DOHH2 (cell line): ENCODE results near the gene FBN2.

ENCODE experiments used
- H3F3A ChIP-seq: fragments of 200-600 bp; sonication (generic), shearing (Covaris generic); 2 replicates; pipeline ENCODE4 v1.6.0; 2016; ENCODE audit warnings: antibody characterized with exemption, mild to moderate bottlenecking; ENCODE audit not compliant: control insufficient read depth, insufficient read depth
- H3K27ac ChIP-seq: fragments of 200-600 bp; sonication (generic); 2 replicates; pipeline ENCODE4 v1.5.1; 2014; ENCODE audit warnings: low read depth, mild to moderate bottlenecking, low read length, moderate library complexity
- H3K27me3 ChIP-seq: fragments of 200-600 bp; sonication (generic); 2 replicates; pipeline ENCODE4 v1.6.1; 2014; ENCODE audit warnings: mild to moderate bottlenecking, low read length, mixed read lengths; ENCODE audit not compliant: control insufficient read depth
- H3K36me3 ChIP-seq: fragments of 200-600 bp; sonication (generic); 2 replicates; pipeline ENCODE4 v1.6.1; 2014; ENCODE audit warnings: mild to moderate bottlenecking, low read length, moderate library complexity, mixed read lengths; ENCODE audit not compliant: control insufficient read depth
- H3K4me1 ChIP-seq: fragments of 200-600 bp; sonication (generic); 2 replicates; pipeline ENCODE4 v1.6.1; 2014; ENCODE audit warnings: mild to moderate bottlenecking, low read length, mixed read lengths; ENCODE audit not compliant: control insufficient read depth
- H3K4me2 ChIP-seq: fragments of 200-600 bp; sonication (generic); 2 replicates; pipeline ENCODE4 v1.6.0; 2014; ENCODE audit warnings: mild to moderate bottlenecking, low read length, moderate library complexity
- H3K4me3 ChIP-seq: fragments of 200-600 bp; sonication (generic); 2 replicates; pipeline ENCODE4 v1.5.1; 2014; ENCODE audit warnings: mild to moderate bottlenecking, low read length, mixed read lengths
- H3K79me2 ChIP-seq: fragments of 200-600 bp; sonication (generic); 2 replicates; pipeline ENCODE4 v1.6.1; 2014; ENCODE audit warnings: mild to moderate bottlenecking, low read length, mixed read lengths; ENCODE audit not compliant: control insufficient read depth
- H3K9me2 ChIP-seq: fragments of 200-600 bp; sonication (generic); replicated peaks from 2 replicates; pipeline ENCODE4 v1.6.1; 2014; ENCODE audit warnings: mild to moderate bottlenecking, low read length, mixed read lengths; ENCODE audit not compliant: control insufficient read depth
- H3K9me3 ChIP-seq: fragments of 200-600 bp; sonication (generic); 2 replicates; pipeline ENCODE4 v1.6.1; 2014; ENCODE audit warnings: antibody characterized with exemption, low read length, mixed read lengths; ENCODE audit not compliant: control insufficient read depth, insufficient read depth
- H4K20me1 ChIP-seq: fragments of 200-600 bp; sonication (generic); 2 replicates; pipeline ENCODE4 v1.6.0; 2014; ENCODE audit warnings: low read depth, mild to moderate bottlenecking, antibody characterized with exemption, low read length, moderate library complexity; ENCODE audit not compliant: control insufficient read depth, insufficient read depth
- EZH2phosphoT487 ChIP-seq: fragments of 200-600 bp; sonication (generic); IDR thresholded peaks from 2 replicates; pipeline ENCODE4 v1.6.1; 2017; ENCODE audit warnings: borderline replicate concordance, mild to moderate bottlenecking, antibody characterized with exemption, low read length, moderate library complexity, mixed read lengths
- TF ChIP-seq, protein P1 (sequence below): fragments of 200-600 bp; sonication (generic); IDR thresholded peaks from one replicate; pipeline ENCODE4 v1.5.1; 2014; ENCODE audit warnings: antibody characterized with exemption, mild to moderate bottlenecking, low read depth, low read length; ENCODE audit not compliant: poor library complexity, severe bottlenecking

The FBN2 gene

DNA sequence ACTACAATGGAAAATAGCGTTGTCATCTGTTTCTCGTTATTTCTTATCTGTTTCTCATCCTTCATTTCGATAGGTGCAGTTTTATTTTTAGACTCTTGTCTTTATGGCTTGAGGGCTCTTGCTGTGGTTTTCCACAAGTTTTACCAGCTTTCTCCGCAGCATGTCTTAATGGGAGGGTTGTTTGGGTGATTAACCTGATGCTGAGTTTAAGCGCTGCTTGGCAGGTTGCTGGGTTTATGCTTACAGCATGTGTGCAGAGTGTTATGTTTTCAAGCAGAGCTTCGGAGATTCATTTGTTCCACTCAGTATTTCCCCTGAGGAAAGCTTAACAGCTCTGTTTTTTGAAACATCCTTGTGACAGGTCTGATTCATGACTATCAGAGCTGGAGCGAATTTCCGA, 300.5 kb downstream of the FBN2 start:
- Histone ChIP-seq H3F3A (no peaks in the 10 kb centered on the region), H3K36me3 (no peaks in the 10 kb centered on the region), H3K4me3 (no peak overlapping the region), H3K9me3 (no peaks in the 10 kb centered on the region), H3K27ac (no peak overlapping the region), H3K9me2 (no peaks in the 10 kb centered on the region; the same call in 1 of the 2 replicates), H3K27me3 (no peaks in the 10 kb centered on the region), H3K79me2 (no peaks in the 10 kb centered on the region), H3K4me2 (no peak overlapping the region), H4K20me1 (no peaks in the 10 kb centered on the region), H3K4me1 (no peaks in the 10 kb centered on the region)
- TF ChIP-seq, protein P1, sequence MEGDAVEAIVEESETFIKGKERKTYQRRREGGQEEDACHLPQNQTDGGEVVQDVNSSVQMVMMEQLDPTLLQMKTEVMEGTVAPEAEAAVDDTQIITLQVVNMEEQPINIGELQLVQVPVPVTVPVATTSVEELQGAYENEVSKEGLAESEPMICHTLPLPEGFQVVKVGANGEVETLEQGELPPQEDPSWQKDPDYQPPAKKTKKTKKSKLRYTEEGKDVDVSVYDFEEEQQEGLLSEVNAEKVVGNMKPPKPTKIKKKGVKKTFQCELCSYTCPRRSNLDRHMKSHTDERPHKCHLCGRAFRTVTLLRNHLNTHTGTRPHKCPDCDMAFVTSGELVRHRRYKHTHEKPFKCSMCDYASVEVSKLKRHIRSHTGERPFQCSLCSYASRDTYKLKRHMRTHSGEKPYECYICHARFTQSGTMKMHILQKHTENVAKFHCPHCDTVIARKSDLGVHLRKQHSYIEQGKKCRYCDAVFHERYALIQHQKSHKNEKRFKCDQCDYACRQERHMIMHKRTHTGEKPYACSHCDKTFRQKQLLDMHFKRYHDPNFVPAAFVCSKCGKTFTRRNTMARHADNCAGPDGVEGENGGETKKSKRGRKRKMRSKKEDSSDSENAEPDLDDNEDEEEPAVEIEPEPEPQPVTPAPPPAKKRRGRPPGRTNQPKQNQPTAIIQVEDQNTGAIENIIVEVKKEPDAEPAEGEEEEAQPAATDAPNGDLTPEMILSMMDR, result no peak
- TF ChIP-seq EZH2phosphoT487, result no peak

DNA sequence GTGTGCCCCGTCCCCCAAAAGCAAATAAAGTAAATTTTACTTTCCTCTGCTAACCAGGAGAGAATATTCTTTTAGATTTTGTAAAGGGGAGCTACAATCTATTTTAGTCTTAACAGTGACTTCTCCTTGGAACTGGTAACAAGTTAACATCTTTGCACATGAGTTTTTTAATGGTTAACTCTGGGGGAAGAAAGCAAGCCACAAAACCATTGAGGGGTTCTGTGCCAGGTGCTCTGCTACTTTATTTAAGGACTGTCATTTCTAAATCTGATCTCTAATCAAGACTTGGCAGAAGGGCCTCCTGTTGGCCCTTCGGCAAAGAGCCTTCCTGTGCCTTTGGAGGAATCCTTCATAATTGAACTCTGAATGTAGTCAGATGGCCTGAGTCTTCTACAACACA, 301.0 kb downstream of the FBN2 start:
- Histone ChIP-seq H3K27ac (no peak overlapping the region), H3K79me2 (no peaks in the 10 kb centered on the region), H3K4me3 (no peak overlapping the region), H3K36me3 (no peaks in the 10 kb centered on the region), H3K9me3 (no peaks in the 10 kb centered on the region), H3K9me2 (no peaks in the 10 kb centered on the region; the same call in 1 of the 2 replicates), H3F3A (no peaks in the 10 kb centered on the region), H3K27me3 (no peaks in the 10 kb centered on the region), H3K4me1 (no peaks in the 10 kb centered on the region), H4K20me1 (no peaks in the 10 kb centered on the region), H3K4me2 (no peak overlapping the region)
- TF ChIP-seq EZH2phosphoT487, result no peak
- TF ChIP-seq, protein P1, result no peak

DNA sequence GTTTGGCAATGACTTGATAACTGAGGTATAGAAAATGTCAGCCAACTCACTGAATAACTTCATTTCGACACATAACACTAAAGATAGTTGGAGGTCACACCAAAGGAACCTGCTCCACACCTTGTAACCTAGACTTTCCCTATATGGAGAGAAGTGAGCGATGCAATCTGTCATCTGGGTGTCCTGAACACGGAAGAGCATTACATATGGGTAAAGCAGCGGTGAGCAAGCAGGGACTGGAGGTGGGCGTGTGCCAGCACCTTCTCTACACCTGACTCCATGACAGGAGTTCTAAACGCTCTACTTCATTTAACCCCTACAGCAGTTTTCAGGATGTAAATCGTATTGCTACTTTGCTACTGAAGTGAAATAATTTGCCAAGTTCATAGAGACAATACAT, 301.7 kb downstream of the FBN2 start:
- Histone ChIP-seq H3K4me3 (no peak overlapping the region), H4K20me1 (no peaks in the 10 kb centered on the region), H3F3A (no peaks in the 10 kb centered on the region), H3K4me2 (no peak overlapping the region), H3K9me3 (no peaks in the 10 kb centered on the region), H3K4me1 (no peaks in the 10 kb centered on the region), H3K9me2 (no peaks in the 10 kb centered on the region; the same call in 1 of the 2 replicates), H3K27ac (no peak overlapping the region), H3K79me2 (no peaks in the 10 kb centered on the region), H3K27me3 (no peaks in the 10 kb centered on the region), H3K36me3 (no peaks in the 10 kb centered on the region)
- no peak for TF ChIP-seq EZH2phosphoT487
- TF ChIP-seq, protein P1, result no peak
